HepG2 (cell line): ENCODE measurements around the gene PCDHGA6. TPM values are rescaled to one million over a fixed set of nuclear protein-coding genes. Genes with fewer than 3 reads are reported as not detected.

Source experiments
- ATAC-seq: fragments of 200-7000 bp; cut with Tn5 transposase; 3 replicates; pipeline ENCODE4 v1.9.1; 2020; ENCODE audit warnings: mild to moderate bottlenecking, moderate library complexity
- BruUV-seq: library from RNA; stranded (reverse); fragments of 400-500 nt; replicated peaks from 2 replicates; lab custom pipeline; 2021; lab: Mats Ljungman, UMichigan
- CTCF ChIA-PET: fragments of 300-600 bp; formaldehyde crosslinking; extraction: SDS; loops from one replicate; lab custom pipeline; 2021; ENCODE audit warnings: low total read pairs, inconsistent platforms, low intra/inter-chr PET ratio; lab: Yijun Ruan, JAX
- POLR2A ChIA-PET: fragments of 350-600 bp; sonication (Branson Sonifier 250); formaldehyde crosslinking; loops from one replicate; lab custom pipeline; 2020; ENCODE audit warnings: antibody characterized with exemption, inconsistent platforms; lab: Yijun Ruan, JAX
- DNase-seq: peaks from one replicate; pipeline ENCODE4 v3.0.0-alpha.2; 2015; ENCODE audit warnings: low spot score
- FAIRE-seq: peaks from 3 replicates; lab custom pipeline; 2011; peaks lifted over from hg19 to GRCh38; lab: Jason Lieb, UNC
- H2AFZ ChIP-seq: one replicate; pipeline ENCODE4 v1.6.1; 2011; ENCODE audit warnings: low read length, inconsistent platforms
- H3K27ac ChIP-seq: fragments of 300-600 bp; 3 replicates; pipeline ENCODE4 v1.8.0; 2011; ENCODE audit warnings: mixed run types, mild to moderate bottlenecking, mixed read lengths, low read length, inconsistent platforms; ENCODE audit not compliant: insufficient read depth; ENCODE audit errors: extremely low read length
- H3K27me3 ChIP-seq, 2 experiments: fragments of 200-600 bp in 1 of 2; 2 replicates in 1 of 2; 3 replicates in 1 of 2; pipeline versions ENCODE4 v1.6.0 to v1.8.0; 2011; ENCODE audit warnings: low read length in 2 of 2, mild to moderate bottlenecking in 2 of 2, moderate library complexity in 2 of 2, inconsistent platforms in 1 of 2; ENCODE audit not compliant: insufficient read depth in 2 of 2, control insufficient read depth in 1 of 2
- H3K36me3 ChIP-seq, 2 experiments: fragments of 200-600 bp in 1 of 2; replicated peaks in 1 of 2; 2 replicates in 1 of 2; 3 replicates in 1 of 2; pipeline versions ENCODE4 v1.5.1 to v1.8.0; 2011; ENCODE audit warnings: low read length in 2 of 2, inconsistent platforms in 1 of 2; ENCODE audit not compliant: insufficient read depth in 2 of 2, control insufficient read depth in 1 of 2
- H3K4me1 ChIP-seq: 2 replicates; pipeline ENCODE4 v1.5.1; 2012; ENCODE audit warnings: low read length, inconsistent platforms; ENCODE audit not compliant: insufficient read depth
- H3K4me2 ChIP-seq: 2 replicates; pipeline ENCODE4 v1.6.0; 2011; ENCODE audit warnings: low read depth, low read length, inconsistent platforms
- H3K4me3 ChIP-seq, 3 experiments: fragments of 200-600 bp in 1 of 3; sonication (generic), shearing (Covaris generic) in 1 of 3; replicated peaks in 1 of 3; 2 replicates each; pipeline ENCODE4 v1.5.1; 2011 to 2016; ENCODE audit warnings: low read length in 3 of 3, inconsistent platforms in 2 of 3, low read depth in 2 of 3, mild to moderate bottlenecking in 2 of 3, control low read depth in 1 of 3, mixed read lengths in 1 of 3; ENCODE audit not compliant: insufficient read depth in 1 of 3
- H3K79me2 ChIP-seq: one replicate; pipeline ENCODE4 v1.6.1; 2011; ENCODE audit warnings: low read length, inconsistent platforms; ENCODE audit not compliant: insufficient read depth
- H3K9ac ChIP-seq: 2 replicates; pipeline ENCODE4 v1.6.0; 2011; ENCODE audit warnings: mild to moderate bottlenecking, low read depth, low read length, inconsistent platforms; ENCODE audit not compliant: insufficient read depth
- H3K9me3 ChIP-seq: 2 replicates; pipeline ENCODE4 v1.5.1; 2012; ENCODE audit warnings: mild to moderate bottlenecking, low read length
- H4K20me1 ChIP-seq: 2 replicates; pipeline ENCODE4 v1.6.0; 2011; ENCODE audit warnings: inconsistent platforms, mild to moderate bottlenecking, low read length, moderate library complexity; ENCODE audit not compliant: insufficient read depth
- FIP1L1 ChIP-seq: fragments of 200-400 bp; formaldehyde crosslinking; IDR thresholded peaks from 2 replicates; pipeline ENCODE4 v1.6.1; 2018; ENCODE audit warnings: low read depth, mild to moderate bottlenecking, low read length, moderate library complexity, borderline replicate concordance; ENCODE audit not compliant: insufficient read depth
- FOXO1 ChIP-seq: sonication (generic); formaldehyde crosslinking; IDR thresholded peaks from 2 replicates; pipeline ENCODE4 v1.4.0; 2020; ENCODE audit warnings: missing genetic modification reagents
- GTF3A ChIP-seq: sonication (generic); formaldehyde crosslinking; conservative IDR thresholded peaks from 2 replicates; pipeline ENCODE4 v1.4.0; 2020; ENCODE audit warnings: mild to moderate bottlenecking, missing genetic modification reagents
- MED8 ChIP-seq: sonication (generic); formaldehyde crosslinking; IDR thresholded peaks from 2 replicates; pipeline ENCODE4 v1.8.1; 2023; ENCODE audit warnings: mild to moderate bottlenecking, missing genetic modification reagents; ENCODE audit not compliant: insufficient replicate concordance
- MTF1 ChIP-seq: sonication (generic); formaldehyde crosslinking; IDR thresholded peaks from 2 replicates; pipeline ENCODE4 v1.5.0; 2020; ENCODE audit warnings: missing genetic modification reagents
- RNF2 ChIP-seq: fragments of 450-650 bp; conservative IDR thresholded peaks from 2 replicates; pipeline ENCODE4 v1.6.1; 2016; ENCODE audit warnings: low read depth
- ZNF232 ChIP-seq: sonication (generic); formaldehyde crosslinking; IDR thresholded peaks from 2 replicates; pipeline ENCODE4 v1.4.0; 2020; ENCODE audit warnings: missing genetic modification reagents, borderline replicate concordance
- ZNF274 ChIP-seq: sonication (generic); formaldehyde crosslinking; IDR thresholded peaks from 2 replicates; pipeline ENCODE4 v1.5.1; 2020; ENCODE audit warnings: mild to moderate bottlenecking, missing genetic modification reagents
- ZNF282 ChIP-seq: fragments of 450-650 bp; IDR thresholded peaks from 2 replicates; pipeline ENCODE4 v1.6.1; 2018; ENCODE audit not compliant: partially characterized antibody
- ZNF564 ChIP-seq: sonication (generic); formaldehyde crosslinking; IDR thresholded peaks from 2 replicates; pipeline ENCODE4 v1.8.1; 2023; ENCODE audit warnings: mild to moderate bottlenecking, missing genetic modification reagents
- WGBS: methylation state at CpG from one replicate; pipeline ENCODE4 v1.1.6; 2017; ENCODE audit warnings: low lambda C conversion rate; 5-methylcytosine and 5-hydroxymethylcytosine counted together
- in situ Hi-C: cut with HindIII; loops from 2 replicates; pipeline ENCODE4 v1.10.0; 2017; ENCODE audit warnings: low pct_unique_long_range_greater_than_20kb; ENCODE audit not compliant: extremely low pct_ligation_motif_present
- intact Hi-C: fragments of 100-400 bp; cut with micrococcal nuclease; formaldehyde crosslinking; loops from one replicate; pipeline ENCODE4 v1.10.0; 2022; ENCODE audit not compliant: unreplicated experiment
- polyA plus RNA-seq, 8 experiments: library from polyadenylated mRNA; depleted of rRNA in 3 of 8; stranded (reverse) in 7 of 8; unstranded in 1 of 8; fragments of >200 nt; fragmentation: Illumina TruSeq in 4 of 8; extraction: Trizol in 4 of 8; gene quantifications; 2 replicates each; pipeline versions ENCODE4 v1.2.1 to v1.2.3, GENCODE V29; 2011 to 2016; ENCODE audit warnings: low read depth in 4 of 8, missing spikeins in 1 of 8, mixed read lengths in 1 of 8; ENCODE audit not compliant: insufficient read depth in 1 of 8
- total RNA-seq, 5 experiments: library from RNA; depleted of rRNA; stranded (reverse); fragments of >200 nt; fragmentation: Illumina TruSeq; extraction: Trizol; gene quantifications; 2 replicates each; pipeline ENCODE4 v1.2.3, GENCODE V29; 2016; ENCODE audit warnings: low read depth in 1 of 5
- TF ChIP-seq, protein P1 (sequence below): IDR thresholded peaks from 2 replicates; pipeline ENCODE4 v1.6.1; 2016; ENCODE audit warnings: mild to moderate bottlenecking, missing biosample characterization, missing genetic modification reagents
- TF ChIP-seq, protein P2 (sequence below): sonication (generic); formaldehyde crosslinking; IDR thresholded peaks from 2 replicates; pipeline ENCODE4 v1.4.0; 2020; ENCODE audit warnings: low read depth, mild to moderate bottlenecking, missing genetic modification reagents

The PCDHGA6 gene
- total and polyA plus RNA-seq, 2 of the 13 experiments (the other 11 are each of a cell fraction or from before 2014, with no cell fraction given): 0.33 to 0.51 TPM

DNA sequence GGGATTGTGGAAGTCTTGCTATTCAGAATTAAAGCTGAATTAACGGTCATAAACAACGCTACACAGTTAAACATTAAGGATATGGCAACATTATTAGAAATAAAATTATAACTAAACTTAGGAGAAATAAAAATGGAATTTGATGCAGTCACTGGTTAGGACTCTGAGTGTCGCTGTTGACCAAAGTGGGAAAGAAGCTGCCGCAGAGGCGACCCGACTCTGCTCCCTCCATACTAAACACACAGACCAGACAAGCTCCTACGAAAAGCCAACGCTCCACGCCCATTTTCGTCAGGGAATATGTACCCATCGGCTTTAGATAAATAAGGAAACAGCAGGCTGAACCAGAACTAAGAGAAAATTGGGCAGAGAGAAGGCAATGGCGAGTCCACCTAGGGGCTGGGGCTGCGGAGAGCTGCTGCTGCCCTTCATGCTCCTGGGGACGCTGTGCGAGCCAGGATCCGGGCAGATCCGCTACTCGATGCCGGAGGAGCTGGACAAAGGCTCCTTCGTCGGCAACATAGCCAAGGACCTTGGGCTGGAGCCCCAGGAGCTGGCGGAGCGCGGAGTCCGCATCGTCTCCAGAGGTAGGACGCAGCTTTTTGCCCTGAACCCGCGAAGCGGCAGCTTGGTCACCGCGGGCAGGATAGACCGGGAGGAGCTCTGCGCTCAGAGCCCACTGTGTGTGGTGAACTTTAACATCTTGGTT, 9.6 kb upstream of the PCDHGA6 start, which contains the start of gene PCDHGA5 (continued):
- TF ChIP-seq FIP1L1 (no peak), RNF2 (no peak), ZNF282 (no peak), FOXO1 (no peak), GTF3A (no peak), ZNF274 (CRISPR knock-in tag) (no peak)
- TF ChIP-seq, all 625 proteins: peak for 0

DNA sequence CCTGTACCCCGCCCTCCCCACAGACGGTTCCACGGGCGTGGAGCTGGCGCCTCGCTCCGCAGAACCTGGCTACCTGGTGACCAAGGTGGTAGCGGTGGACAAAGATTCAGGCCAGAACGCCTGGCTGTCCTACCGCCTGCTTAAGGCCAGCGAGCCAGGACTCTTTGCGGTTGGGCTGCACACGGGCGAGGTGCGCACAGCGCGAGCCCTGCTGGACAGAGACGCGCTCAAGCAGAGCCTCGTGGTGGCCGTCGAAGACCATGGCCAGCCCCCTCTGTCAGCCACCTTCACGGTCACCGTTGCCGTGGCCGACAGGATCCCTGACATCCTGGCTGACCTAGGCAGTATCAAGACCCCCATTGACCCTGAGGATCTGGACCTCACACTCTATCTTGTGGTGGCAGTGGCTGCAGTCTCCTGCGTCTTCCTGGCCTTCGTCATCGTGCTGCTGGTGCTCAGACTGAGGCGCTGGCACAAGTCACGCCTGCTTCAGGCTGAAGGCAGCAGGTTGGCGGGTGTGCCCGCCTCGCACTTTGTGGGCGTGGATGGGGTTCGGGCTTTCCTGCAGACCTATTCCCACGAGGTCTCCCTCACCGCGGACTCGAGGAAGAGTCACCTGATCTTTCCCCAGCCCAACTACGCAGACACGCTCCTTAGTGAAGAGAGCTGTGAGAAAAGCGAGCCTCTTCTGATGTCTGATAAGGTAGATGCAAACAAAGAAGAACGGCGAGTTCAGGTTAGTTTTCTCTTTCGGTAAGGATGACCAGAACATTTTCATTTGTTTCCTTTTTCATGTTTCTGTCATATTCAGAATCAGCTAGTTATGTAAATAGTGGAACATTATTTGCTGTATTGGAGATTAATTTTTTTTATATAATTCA, 7.4 kb upstream of the PCDHGA6 start:
- H3K9me3 ChIP-seq: peaks cover 53% of the 10 kb centered on the region
- H2AFZ ChIP-seq: no peak overlapping the region
- no peaks in the 10 kb centered on the region for H3K79me2 ChIP-seq
- TF ChIP-seq ZNF564 (no peak), ZNF232 (CRISPR knock-in tag) (no peak), MED8 (CRISPR knock-in tag) (no peak), MTF1 (no peak)
- TF ChIP-seq, protein P1, sequence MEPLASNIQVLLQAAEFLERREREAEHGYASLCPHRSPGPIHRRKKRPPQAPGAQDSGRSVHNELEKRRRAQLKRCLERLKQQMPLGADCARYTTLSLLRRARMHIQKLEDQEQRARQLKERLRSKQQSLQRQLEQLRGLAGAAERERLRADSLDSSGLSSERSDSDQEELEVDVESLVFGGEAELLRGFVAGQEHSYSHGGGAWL (CRISPR knock-in tag): no peak
- TF ChIP-seq, protein P2, sequence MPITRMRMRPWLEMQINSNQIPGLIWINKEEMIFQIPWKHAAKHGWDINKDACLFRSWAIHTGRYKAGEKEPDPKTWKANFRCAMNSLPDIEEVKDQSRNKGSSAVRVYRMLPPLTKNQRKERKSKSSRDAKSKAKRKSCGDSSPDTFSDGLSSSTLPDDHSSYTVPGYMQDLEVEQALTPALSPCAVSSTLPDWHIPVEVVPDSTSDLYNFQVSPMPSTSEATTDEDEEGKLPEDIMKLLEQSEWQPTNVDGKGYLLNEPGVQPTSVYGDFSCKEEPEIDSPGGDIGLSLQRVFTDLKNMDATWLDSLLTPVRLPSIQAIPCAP (CRISPR knock-in tag): no peak
- intact Hi-C loops (no loop called here), in situ Hi-C loops (no loop called here)
- BruUV-seq: no TSS peak
- H3K27ac ChIP-seq: no peak overlapping the region
- no peaks in the 10 kb centered on the region for H4K20me1 ChIP-seq
- no peak overlapping the region for H3K4me3 ChIP-seq
- H3K27me3 ChIP-seq: no peaks in the 10 kb centered on the region
- CTCF ChIA-PET: no interaction called here
- no peaks in the 10 kb centered on the region for H3K4me1 ChIP-seq
- FAIRE-seq: no peak
- no peak overlapping the region for H3K9ac ChIP-seq
- no peak for DNase-seq
- no peaks in the 10 kb centered on the region for H3K36me3 ChIP-seq
- ATAC-seq: no peak
- H3K4me2 ChIP-seq: no peak overlapping the region
- POLR2A ChIA-PET: no interaction called here
- WGBS: 82% methylated on average over 23 of the region's 46 CpGs
